ENCODE measurements around the gene GSTO2.

The GSTO2 gene

DNA sequence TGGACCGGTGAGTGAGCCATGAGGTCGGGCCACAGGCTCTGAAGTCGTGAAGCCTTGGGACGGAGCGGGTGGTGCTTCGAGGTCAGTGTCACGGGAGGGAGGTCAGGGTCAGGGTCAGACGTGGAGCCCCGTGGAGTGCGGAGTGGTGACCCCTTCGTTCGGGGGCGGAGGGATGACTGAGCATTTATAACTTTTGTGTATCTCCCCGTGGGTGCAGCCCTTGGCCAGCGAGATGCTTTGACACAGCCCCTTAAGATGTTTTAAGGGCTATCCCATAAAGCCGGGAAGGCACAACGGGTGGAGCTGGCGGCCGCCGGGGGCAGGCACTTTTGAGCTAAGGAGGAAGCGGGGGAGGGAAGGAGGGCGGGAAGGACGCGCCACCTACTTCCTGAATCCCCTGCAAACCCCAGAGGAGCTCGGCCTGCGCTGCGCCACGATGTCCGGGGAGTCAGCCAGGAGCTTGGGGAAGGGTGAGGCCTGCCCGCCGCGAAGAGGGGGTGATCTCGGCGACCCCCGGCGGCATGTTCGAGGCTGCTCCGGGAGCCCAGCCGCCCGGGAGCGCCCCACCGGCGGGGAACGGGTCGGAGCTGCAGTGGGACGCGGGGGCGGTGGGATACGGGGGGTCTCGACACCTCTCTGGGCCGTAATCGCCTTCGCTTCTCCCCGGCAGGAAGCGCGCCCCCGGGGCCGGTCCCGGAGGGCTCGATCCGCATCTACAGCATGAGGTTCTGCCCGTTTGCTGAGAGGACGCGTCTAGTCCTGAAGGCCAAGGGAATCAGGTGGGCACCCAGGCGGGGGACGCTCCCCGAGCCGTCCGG lies 14.3 kb upstream of the GSTO2 start, which contains the start of gene GSTO1:
Gene GSTO1 (plus strand): TSS at position 400 of the 818 bp plus-strand sequence. CDS start 37 bp downstream, at position 437.
- no peak for DNase-seq

- DNase-seq, result no peak
These were observed 13.5 kb upstream of the GSTO2 start for GRCh38 chr10:104255311-104255981.

DNA sequence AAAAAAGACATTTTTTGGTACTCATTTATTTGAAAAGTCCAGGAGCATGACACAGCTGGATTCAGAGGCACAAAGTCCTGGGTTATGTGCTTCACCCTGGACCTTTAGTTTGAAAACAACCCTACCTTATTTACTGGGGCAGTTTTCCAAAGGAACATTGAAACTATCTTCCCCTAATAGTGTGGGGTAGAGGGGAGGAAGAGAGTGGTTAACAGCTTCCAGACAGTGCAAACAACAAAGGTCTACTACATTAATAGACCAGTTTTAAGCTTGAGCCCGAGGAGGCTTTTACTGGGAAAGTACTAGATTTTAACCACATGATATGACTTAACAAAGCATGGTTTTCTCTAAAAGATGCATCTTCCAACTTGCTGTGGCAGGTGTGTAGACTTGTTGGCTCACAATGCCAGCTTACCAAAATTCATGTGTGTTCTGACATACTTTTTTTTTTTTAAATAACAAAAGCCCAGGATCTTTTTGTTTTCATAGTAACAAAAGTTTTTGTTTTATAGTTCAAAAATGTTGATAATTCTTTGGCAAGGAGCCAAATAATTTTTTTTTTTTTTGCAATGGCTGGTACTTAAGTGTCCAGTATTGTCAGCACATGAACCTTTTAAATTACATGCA lies 12.5 kb upstream of the GSTO2 start:
- DNase-seq, result no peak

DNA sequence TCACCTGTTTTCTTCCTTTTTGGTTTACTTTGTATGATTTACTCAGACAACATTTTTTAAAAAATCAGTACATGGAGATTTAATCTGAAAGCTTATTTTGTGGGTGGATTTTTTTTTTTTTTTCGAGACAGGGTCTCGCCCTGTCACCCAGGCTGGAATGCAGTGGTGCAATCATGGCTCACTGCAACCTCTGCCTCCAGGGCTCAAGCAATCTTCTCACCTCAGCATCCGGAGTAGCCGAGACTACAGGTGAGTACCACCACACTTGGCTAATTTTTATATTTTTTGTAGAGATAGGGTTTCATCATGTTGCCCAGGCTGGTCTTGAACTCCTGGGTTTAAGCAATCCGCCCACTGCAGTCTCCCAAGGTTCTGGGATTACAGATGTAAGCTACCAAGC lies 11.7 kb upstream of the GSTO2 start:
- no peak for DNase-seq

DNA sequence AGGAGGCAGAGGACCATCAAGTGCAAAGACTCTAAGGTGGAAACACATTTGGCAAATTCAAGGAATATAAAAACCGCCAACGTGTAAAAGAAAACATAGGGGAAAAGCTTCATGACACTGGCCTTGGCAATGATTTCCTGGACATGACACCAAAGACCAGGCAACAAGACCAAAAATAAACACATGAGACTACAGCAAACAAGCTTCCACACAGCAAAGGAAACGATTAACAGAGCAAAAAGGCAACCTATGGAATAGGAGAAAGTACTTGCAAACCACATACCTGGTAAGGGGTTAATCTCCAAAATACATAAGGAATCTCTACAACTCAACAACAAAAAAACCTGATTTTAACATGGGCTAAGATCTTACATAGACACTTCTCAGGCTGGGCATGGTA lies 10.8 kb upstream of the GSTO2 start:
- DNase-seq, result no peak

GRCh38 chr10:104259456-104259855 lies 9.5 kb upstream of the GSTO2 start:
- DNase-seq, result no peak

GRCh38 chr10:104259999-104260774 lies 8.8 kb upstream of the GSTO2 start:
- DNase-seq, result no peak

DNA sequence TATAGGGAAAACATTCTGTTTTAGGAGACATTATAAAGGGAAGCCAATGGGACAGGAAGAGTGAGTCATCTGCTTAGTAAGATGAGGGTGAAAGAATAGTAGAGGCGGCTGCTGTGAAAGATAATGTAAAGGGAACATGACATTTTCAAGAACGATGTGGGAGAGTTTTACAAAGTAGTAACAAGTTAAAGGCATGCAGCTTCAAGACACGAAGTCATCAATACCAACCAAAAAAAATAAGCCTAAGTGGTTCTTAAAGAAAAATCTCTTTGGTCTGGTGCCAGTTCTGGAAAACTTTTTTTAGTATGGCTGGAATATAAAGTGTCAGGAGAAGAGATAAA lies 8.2 kb upstream of the GSTO2 start:
- DNase-seq, result no peak

DNA sequence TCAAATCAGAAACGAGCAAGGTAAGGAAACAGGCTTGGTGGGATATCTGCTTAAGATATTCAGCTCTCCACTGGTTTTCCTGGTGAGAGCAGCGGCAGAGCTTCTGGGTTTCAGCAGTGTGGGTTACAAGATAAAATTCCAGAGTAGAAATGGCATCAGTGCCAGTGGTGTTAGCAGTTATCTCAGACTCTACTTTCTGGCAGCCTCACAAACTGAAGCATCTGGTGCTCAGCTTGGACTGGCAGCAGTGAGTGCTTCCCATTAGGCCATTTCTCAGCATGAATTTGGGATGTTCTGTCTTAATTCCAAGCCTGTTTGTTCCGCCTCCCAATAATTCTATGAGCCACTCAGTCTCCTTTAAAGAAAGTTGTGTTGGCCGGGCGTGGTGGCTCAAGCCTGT lies 6.9 kb upstream of the GSTO2 start:
- no peak for DNase-seq

- no peak for DNase-seq
These were observed 4.2 kb upstream of the GSTO2 start for GRCh38 chr10:104264783-104265182.

DNA sequence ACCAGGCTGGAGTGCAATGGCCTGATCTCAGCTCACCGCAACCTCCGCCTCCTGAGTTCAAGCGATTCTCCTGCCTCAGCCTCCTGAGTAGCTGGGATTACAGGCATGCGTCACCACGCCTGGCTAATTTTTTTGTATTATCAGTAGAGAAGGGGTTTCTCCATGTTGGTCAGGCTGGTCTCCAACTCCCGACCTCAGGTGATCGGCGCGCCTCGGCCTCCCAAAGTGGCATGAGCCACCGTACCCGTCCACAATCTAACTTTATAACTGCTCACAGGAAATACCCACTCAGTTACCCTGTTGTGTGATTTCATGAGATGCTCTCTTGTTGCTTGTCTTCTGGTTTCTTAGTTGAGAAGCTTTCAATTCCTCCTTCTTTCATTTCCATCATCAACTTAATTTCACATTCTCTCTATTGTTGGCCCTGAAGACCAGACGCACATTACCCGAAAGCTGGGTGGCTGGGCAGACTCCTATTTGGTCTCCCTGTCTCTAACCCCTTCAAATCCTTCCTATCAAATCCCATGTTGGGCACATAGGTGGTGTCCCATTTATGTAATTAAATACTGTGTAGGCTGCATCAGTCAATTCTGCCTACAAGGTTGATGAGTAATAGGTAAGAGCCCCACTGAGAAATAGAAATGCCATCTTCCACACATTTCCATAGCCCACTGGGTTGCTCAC lies 1.1 kb upstream of the GSTO2 start:
- DNase-seq, result no peak

GRCh38 chr10:104268405-104268712 lies 625 bp upstream of the GSTO2 start:
- DNase-seq, result no peak

DNA sequence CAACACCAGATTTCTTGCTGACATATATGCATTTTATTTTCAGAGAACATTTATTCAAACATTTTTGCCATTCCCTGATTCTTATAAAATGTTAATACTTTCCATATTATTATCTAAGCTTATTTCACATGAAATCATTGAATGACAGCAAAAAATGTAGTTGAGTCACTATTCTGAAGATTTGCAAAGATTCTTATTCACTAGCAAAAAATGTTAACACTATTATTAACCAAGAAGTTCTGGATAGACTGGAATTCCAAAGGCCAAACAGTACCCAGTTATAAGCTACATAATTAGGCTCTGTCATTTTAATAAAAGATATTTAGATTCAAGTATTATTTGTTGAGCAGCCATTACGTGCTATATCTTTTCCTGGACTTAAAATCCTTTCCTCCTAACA lies 4.3 kb downstream of the GSTO2 start:
- no peak for DNase-seq

DNA sequence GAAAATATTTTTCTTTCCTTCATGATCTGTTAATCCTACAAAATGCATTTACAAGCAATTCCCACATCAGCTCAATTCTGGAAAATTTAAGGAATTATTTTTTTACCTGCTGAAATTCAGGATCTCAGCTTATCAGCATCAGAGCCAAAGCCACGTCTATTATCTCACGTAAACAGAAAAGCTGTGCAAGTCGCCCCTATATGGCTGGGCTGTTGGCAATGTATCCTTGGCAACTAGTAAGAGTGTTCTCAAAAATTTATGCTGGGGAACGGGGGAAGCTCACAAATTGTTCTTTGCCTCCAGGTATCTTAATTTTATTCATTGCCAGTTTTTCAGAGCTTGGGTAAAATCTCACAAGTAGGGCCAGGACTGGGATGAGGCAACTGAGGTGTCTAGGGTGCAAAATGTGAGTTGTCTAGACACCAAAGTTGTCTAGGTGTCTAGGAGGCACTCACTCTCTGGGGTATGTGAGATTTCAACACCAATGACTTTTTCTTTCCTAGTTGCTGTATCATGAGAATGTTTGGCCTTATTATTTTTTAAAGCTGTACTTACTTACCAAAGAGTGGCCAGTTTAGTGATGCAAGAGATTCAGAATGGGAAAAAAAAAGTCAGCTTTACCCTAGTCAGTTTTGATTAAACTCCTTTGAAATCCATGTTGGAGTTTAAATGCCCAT lies 5.1 kb downstream of the GSTO2 start:
- DNase-seq, result no peak

DNA sequence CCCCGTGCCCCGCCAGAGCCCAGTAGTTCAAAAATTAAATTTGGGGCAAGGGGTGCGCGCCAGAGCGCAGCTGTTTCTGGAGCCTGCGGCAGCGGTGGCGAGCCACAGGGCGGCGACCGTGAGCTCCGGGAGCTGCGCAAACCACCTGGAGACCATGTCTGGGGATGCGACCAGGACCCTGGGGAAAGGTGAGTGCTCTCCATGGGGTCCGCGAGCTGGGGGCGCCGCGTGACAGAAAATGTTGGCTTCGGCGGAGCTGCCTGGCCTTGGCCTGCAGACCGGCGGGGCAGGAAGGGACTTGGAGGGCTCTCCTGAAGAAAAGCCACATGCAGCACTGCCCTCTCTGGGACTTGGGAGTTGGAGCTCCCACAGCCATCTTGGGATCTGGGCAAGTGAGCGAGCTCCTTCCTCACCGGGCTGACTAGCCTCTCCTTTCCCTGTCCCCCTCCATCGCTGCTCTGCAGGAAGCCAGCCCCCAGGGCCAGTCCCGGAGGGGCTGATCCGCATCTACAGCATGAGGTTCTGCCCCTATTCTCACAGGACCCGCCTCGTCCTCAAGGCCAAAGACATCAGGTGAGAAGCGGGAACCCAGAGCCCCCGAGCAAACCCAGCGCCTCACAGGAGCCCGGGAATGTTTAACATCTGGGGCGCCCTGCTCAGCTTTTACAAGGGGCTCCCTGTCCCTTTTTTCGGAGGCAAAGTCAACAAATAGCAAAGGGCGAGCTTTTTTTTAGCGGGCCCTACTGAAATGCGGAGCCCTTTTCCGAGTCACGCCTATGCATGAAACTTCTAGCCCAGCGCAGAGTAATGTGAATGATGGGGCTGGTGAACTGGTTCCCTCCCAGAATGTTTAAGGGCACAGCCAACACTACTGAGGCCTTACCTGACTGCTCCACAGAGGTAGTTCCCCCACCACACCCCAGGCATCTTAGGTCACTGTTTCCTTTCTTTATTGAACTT lies 6.1 kb downstream of the GSTO2 start:
- no peak for DNase-seq

DNA sequence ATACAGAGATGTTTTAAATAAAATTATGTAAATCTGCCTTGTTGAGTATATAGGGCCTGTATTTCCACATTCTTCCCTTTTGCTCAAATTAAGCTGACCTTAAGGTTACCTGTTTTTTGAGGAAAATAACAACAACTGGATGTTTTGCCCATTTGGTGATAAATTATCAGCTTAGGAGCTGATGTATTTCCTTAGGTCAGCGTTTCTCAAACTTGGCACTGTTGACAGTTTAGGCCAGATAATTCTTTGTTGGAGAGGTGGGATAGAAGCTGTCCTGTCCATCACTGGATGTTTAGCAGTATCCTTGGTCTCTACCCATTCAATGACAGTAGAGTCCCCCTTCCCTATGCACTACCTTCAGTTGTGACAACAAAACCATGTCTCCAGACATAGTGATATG lies 7.2 kb downstream of the GSTO2 start:
- no peak for DNase-seq

- DNase-seq, result no peak
These were observed 8.8 kb downstream of the GSTO2 start for GRCh38 chr10:104277785-104278184.

GRCh38 chr10:104279550-104280259 lies 10.7 kb downstream of the GSTO2 start:
- DNase-seq, result no peak

- no peak for DNase-seq
These were observed 12.7 kb downstream of the GSTO2 start for GRCh38 chr10:104281694-104282093.

GRCh38 chr10:104284846-104285245 lies 15.9 kb downstream of the GSTO2 start:
- DNase-seq, result no peak

Measured in NCI-H1694 (cell line).